Subcutaneous adipose tissue (tissue), 4 donors: Measurements from ENCODE around the gene CNGA4. TPM values are rescaled to one million over a fixed set of nuclear protein-coding genes. Genes with fewer than 3 reads are reported as not detected.

Experiments
- CTCF ChIP-seq: fragments of 450-650 bp; IDR thresholded peaks from one replicate; pipeline ENCODE4 v1.5.1; 2016; ENCODE audit warnings: low read depth, mild to moderate bottlenecking, control low read depth, antibody characterized with exemption, moderate library complexity
- total RNA-seq, 4 donors: library from RNA; depleted of rRNA; stranded (reverse); fragments of >200 nt; gene quantifications; one replicate each; pipeline ENCODE4 v1.1.0, GENCODE V29; 2016

CNGA4 gene
- total RNA-seq, 4 donors from 2014 or later: not detected

DNA sequence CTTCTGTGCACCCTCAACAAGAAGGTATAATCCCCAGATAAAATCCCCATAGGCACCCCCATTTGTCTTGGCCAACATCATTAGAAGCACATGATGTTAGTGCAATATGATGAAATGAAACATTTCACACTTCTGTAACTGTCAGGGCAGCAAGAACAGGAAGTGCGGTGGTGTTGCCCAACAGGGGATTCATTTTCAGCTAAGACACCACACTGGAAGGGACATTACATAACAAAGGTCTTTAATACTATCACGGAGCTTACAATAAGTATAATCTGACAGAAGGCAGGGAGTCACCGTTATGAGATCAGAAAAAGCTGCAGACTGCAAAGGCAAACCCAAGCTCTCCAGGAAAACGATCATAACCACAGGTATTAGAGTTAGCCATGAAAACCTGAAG, 37.9 kb upstream of the CNGA4 start:
- no peak for TF ChIP-seq CTCF

GRCh38 chr11:6201481-6201880, 37.4 kb upstream of the CNGA4 start:
- TF ChIP-seq CTCF: no peak

GRCh38 chr11:6202041-6202440, 36.8 kb upstream of the CNGA4 start:
- no peak for TF ChIP-seq CTCF

GRCh38 chr11:6203327-6203726, 35.6 kb upstream of the CNGA4 start:
- TF ChIP-seq CTCF: no peak

DNA sequence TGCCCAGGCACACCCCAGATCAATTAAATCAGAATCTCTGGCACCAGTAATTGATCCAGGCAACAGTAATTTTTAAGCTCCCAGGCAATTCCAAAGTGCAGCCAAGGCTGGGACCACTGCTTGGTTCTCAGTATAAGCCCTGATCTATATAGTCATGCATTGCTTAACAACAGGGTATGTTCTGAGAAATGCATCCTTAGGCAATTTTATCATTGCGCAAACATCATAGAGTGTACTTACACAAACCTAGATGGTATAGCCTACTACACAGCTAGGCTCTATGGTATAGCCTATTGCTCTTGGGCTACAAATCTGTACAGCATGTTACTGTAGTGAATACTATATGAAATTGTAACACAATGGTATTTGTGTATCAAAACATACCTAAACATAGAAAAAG, 34.2 kb upstream of the CNGA4 start:
- TF ChIP-seq CTCF: no peak

GRCh38 chr11:6205366-6205765, 33.5 kb upstream of the CNGA4 start, which contains the start of gene C11orf42:
TSS of gene C11orf42 (plus strand) at chr11:6205557. CDS start at chr11:6205616, 59 bp downstream.
- no peak for TF ChIP-seq CTCF

DNA sequence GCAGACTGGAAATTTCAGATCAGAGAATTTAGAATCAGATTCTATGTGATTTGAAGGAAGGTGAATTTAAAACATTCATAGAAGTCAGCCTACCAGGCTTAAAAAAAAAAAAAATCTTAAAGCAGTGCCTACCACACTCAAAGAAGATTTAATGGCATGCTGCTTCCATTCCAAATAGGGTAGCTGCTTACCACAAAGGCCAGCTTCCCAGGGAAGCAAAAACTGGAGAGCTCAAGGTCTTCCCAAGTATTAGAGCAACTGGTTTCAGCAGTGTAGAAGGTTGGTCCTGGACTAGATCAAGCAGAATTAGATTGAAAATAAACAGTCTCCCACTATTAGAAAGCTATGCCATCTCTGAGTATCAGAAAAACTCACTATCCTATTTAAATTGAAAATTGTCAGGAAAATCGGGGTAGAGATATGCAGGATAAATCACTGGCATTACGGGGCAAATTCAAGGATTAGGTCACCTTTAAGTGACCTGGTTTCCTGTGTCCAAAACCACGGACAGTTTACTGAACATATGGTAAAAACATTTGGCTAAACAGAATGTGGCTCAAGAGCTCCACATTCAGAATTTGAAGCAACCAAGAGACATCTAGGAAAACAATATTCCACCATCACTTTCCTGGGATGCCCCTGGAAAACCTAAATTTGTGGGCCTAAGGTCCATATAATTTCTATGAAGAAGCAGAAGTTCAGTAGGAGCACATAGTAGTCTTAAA, 32.3 kb upstream of the CNGA4 start:
- no peak for TF ChIP-seq CTCF
